Activated CD8-positive, alpha-beta memory T cell treated with anti-CD3 and anti-CD28 coated beads, Interleukin-2, amount 50 U/mL, for 1 hour (primary cell): ENCODE measurements around the gene RTN4RL1.
"Not testable (repeated sequence)": the region's sequence is repeated elsewhere in the genome, so short reads cannot be mapped to it uniquely, and the experiment has no call there.

ENCODE experiments used
- DNase-seq: peaks from one replicate; pipeline ENCODE4 v3.0.0-alpha.2; 2020; ENCODE audit errors: extremely low read depth

RTN4RL1 gene

DNA sequence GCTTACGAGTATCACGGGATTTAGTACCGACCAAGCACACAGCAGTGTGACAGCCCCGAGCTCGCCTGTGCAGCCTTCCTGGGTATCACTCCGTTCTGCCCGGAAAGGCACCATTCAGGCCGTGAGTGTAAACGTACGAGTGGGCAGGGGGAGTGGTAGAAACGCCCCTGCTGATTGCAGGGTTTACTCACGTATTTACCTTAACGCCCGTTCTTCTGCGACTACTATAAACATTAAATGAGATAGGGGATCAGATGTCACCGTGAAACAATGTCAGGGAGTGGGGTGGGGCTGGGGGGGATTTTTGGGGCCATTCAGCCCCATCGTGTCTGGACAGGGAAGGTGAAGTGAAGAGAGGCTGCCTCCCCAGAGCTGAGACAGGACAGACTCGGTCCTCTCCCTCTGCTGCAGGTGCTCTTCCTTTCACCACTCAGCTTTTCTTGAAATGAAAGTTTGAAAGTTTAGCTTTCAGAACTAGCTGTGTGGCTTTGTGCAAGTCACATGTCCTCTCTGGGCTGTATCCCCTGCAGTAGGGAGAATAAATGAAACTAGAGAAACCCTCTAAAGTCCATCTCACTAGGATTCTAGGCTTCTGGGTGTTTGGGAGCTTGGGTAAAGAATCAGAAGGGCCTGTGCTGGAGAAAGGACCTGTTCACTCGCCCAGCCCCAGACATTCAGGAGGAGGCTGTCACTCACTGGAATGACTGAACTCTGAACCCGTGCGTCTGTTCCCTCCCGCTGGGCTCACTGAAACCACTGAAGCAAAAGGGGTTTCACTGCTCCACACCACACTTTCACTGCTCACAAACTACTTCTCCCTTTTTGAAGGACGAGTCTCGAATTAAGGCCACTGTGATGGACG lies 128.7 kb downstream of the RTN4RL1 start:
- DNase-seq = no peak

DNA sequence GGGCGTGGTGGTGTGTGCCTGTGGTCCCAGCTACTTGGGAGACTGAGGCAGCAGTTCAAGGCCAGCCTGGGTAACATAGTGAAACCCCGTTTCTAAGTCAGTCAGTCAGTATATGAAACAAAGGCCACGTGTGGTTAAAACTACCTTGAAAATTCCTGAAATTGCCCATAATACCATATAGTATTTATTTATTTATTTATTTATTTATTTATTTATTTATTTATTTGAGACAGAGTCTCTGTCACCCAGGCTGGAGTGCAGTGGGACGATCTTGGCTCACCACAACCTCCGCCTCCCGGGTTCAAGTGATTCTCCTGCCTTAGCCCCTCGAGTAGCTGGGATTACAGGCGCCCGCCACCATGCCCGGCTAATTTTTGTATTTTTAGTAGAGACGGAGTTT lies 129.7 kb downstream of the RTN4RL1 start:
- DNase-seq = not testable (repeated sequence)

DNA sequence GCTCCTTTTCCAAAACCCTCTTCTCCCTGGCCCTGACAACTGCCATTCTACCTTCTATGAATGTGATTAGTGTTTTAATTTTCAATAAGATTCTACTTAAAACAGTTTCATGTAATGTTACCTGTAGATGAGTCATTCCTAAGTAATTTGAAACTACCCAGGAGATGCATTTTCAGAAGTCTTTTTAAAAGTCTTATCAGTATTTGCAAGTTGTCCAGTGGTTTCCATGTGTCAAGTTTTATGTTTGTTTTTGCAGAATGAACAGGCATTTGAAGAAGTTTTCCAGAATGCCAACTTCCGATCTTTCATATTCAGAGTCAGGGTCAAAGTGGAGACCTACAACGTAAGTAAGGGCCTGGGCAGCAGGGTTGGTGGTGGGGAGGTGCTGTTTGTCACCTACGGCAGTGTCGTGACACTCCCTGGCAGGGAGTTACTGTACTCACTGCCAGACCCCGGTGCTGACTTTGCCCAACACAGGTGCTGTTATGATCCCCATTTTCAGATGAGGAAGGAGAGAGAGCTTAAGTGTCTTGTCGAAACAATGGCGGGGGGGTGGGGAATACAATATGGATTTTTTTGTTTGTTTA lies 130.3 kb downstream of the RTN4RL1 start:
- no peak for DNase-seq

DNA sequence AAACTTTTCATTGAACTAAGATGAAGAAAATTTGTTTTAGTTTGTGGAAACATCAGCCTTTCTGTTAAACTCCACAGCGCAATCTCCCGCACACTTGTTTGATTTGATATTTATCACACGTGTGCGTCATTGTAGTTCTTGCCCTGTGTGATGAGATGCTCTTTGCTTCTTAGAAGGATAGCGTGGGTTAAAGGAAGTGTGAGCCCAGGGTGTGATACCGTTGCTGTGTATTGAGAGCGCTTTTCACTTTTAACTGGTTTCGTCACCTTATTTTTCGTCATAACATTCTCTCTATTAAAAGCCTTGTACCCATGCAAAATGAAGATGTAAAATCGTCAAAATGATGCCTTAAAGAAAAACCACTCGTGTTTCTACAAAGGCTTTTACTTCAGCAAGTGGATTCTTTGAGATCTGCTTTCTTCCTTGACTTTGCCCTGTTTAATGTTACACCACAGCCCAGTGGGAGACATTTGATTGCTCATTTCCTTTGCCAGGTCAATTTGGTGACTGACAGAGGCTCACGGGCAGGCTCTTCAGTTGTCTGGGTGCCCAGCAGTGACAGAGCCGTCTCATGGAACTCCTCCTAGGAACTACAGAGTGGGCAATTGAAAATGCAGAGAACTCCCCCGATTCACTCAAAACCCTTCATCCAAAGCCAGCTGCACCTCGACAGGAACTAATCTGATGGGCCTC lies 134.2 kb downstream of the RTN4RL1 start:
- DNase-seq = no peak

DNA sequence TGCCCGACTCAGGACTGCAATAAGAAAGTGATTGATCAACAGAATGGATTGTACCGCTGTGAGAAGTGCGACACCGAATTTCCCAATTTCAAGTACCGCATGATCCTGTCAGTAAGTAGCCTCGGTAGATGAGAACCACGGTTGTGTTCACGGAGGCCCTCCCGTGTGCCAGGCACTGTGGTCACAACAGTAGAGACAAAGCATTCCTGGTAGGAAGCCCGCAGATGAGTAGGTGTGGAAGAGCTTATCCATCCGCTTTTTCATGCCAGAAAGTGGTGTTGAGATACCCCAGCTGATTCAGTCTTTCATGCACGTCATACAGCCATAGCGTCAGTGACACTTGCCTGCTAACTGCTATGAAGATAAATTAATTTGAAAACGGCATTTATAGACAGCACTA lies 136.4 kb downstream of the RTN4RL1 start:
- no peak for DNase-seq
